Breast epithelium (tissue), 4 donors: Measurements from ENCODE around the gene ZNF444. TPM values are rescaled to one million over a fixed set of nuclear protein-coding genes. Genes with fewer than 3 reads are reported as not detected.
A peak's percentile ranks its signal among the peaks of the same experiment; 100 is the strongest.

Experiments used
- DNase-seq, 2 donors: peaks; one replicate each; pipeline ENCODE4 v3.0.0-alpha.2; 2019; ENCODE audit warnings: low spot score in 2 of 2
- H3K27ac ChIP-seq, 2 donors: fragments of 200-600 bp; sonication (generic) in 1 of 2; one replicate each; pipeline ENCODE4 v1.5.1; 2016 to 2019; ENCODE audit warnings: mild to moderate bottlenecking in 1 of 2
- H3K27me3 ChIP-seq, 2 donors: fragments of 200-600 bp; sonication (generic) in 1 of 2; one replicate each; pipeline versions ENCODE4 v1.5.1 to v1.6.0; 2017 to 2019; ENCODE audit warnings: control low read depth in 1 of 2, mild to moderate bottlenecking in 1 of 2
- H3K36me3 ChIP-seq: fragments of 200-600 bp; one replicate; pipeline ENCODE4 v1.5.1; 2019
- H3K4me1 ChIP-seq, 2 donors: fragments of 200-600 bp; sonication (generic); one replicate each; pipeline ENCODE4 v1.5.1; 2016 to 2019; ENCODE audit warnings: control low read depth in 1 of 2
- H3K4me3 ChIP-seq, 3 donors: fragments of 200-600 bp; sonication (generic); 1 replicate in 2 of 3; 2 replicates in 1 of 3; pipeline ENCODE4 v1.5.1; 2016 to 2019; ENCODE audit warnings: mild to moderate bottlenecking in 3 of 3, moderate library complexity in 2 of 3
- H3K9me3 ChIP-seq, 2 donors: fragments of 200-600 bp; sonication (generic) in 1 of 2; one replicate each; pipeline ENCODE4 v1.5.1; 2016 to 2019; ENCODE audit warnings: control low read depth in 1 of 2
- CTCF ChIP-seq, 3 donors: fragments of 450-650 bp; IDR thresholded peaks; one replicate each; pipeline ENCODE4 v1.5.1; 2016 to 2017; ENCODE audit warnings: antibody characterized with exemption in 3 of 3, mild to moderate bottlenecking in 3 of 3, moderate library complexity in 3 of 3
- POLR2A ChIP-seq: fragments of 450-650 bp; IDR thresholded peaks from one replicate; pipeline ENCODE4 v1.6.1; 2016; ENCODE audit warnings: antibody characterized with exemption, mild to moderate bottlenecking, moderate library complexity
- POLR2AphosphoS5 ChIP-seq, 3 donors: sonication (generic); formaldehyde crosslinking; IDR thresholded peaks; one replicate each; pipeline ENCODE4 v1.6.1; 2017; ENCODE audit warnings: antibody characterized with exemption in 3 of 3
- intact Hi-C: fragments of 100-400 bp; cut with DNase I; formaldehyde crosslinking; loops from one replicate; pipeline ENCODE4 v1.15.1; 2023; ENCODE audit warnings: low total_unique reads
- total RNA-seq, 3 donors: library from RNA; depleted of rRNA; stranded (reverse); fragments of >200 nt; gene quantifications; one replicate each; pipeline ENCODE4 v1.1.0, GENCODE V29; 2016

Gene ZNF444
- total RNA-seq, 3 donors from 2014 or later = 13.9 to 38.5 (median 33.1) TPM

GRCh38 chr19:56126983-56127780 lies 13.9 kb upstream of the ZNF444 start:
- Histone ChIP-seq H3K27me3 (no peaks in the 10 kb centered on the region), H3K4me1 (no peaks in the 10 kb centered on the region), H3K27ac (no peak overlapping the region), H3K4me3 (no peak overlapping the region), H3K36me3 (no peaks in the 10 kb centered on the region), H3K9me3 (no peaks in the 10 kb centered on the region)
- DNase-seq = no peak
- TF ChIP-seq POLR2A (no peak), POLR2AphosphoS5 (IDR thresholded peaks at IDR 0.05) (no peak), CTCF (IDR thresholded peaks at IDR 0.05) (no peak)
- intact Hi-C loops = no loop called here

- no peak overlapping the region for H3K27ac ChIP-seq
- no peaks in the 10 kb centered on the region for H3K9me3 ChIP-seq
- TF ChIP-seq POLR2AphosphoS5 (IDR thresholded peaks at IDR 0.05) (no peak), CTCF (IDR thresholded peaks at IDR 0.05) (no peak), POLR2A (no peak)
- DNase-seq = no peak
- H3K4me3 ChIP-seq = no peak overlapping the region
- intact Hi-C loops = no loop called here
- H3K27me3 ChIP-seq = no peaks in the 10 kb centered on the region
- no peaks in the 10 kb centered on the region for H3K36me3 ChIP-seq
- no peaks in the 10 kb centered on the region for H3K4me1 ChIP-seq
Measured at GRCh38 chr19:56130006-56130405, 11.1 kb upstream of the ZNF444 start.

GRCh38 chr19:56131651-56132050 lies 9.4 kb upstream of the ZNF444 start:
- Histone ChIP-seq H3K4me3 (no peak overlapping the region), H3K27ac (peak overlapping the region; percentile 52 to 67), H3K27me3 (no peaks in the 10 kb centered on the region), H3K9me3 (no peaks in the 10 kb centered on the region), H3K4me1 (no peaks in the 10 kb centered on the region), H3K36me3 (no peaks in the 10 kb centered on the region)
- intact Hi-C loops = no loop called here
- DNase-seq = no peak
- no peak for TF ChIP-seq POLR2A
- no peak for TF ChIP-seq CTCF (IDR thresholded peaks at IDR 0.05)
- TF ChIP-seq POLR2AphosphoS5 (IDR thresholded peaks at IDR 0.05) = no peak

GRCh38 chr19:56132316-56132822 lies 8.7 kb upstream of the ZNF444 start:
- intact Hi-C loops = no loop called here
- H3K27me3 ChIP-seq = no peaks in the 10 kb centered on the region
- no peaks in the 10 kb centered on the region for H3K4me1 ChIP-seq
- peak overlapping the region; percentile 67 to 77 for H3K27ac ChIP-seq
- no peaks in the 10 kb centered on the region for H3K9me3 ChIP-seq
- H3K36me3 ChIP-seq = no peaks in the 10 kb centered on the region
- H3K4me3 ChIP-seq = peak overlapping the region in 1 of 3 donors; percentile 25
- DNase-seq = no peak
- TF ChIP-seq CTCF (IDR thresholded peaks at IDR 0.05) = no peak
- no peak for TF ChIP-seq POLR2A
- TF ChIP-seq POLR2AphosphoS5 (IDR thresholded peaks at IDR 0.05) = no peak

GRCh38 chr19:56133858-56134653 lies 7.0 kb upstream of the ZNF444 start:
- no peaks in the 10 kb centered on the region for H3K36me3 ChIP-seq
- H3K27me3 ChIP-seq = no peaks in the 10 kb centered on the region
- intact Hi-C loops = no loop called here
- peak overlapping the region in 1 of 2 donors; percentile 36 for H3K27ac ChIP-seq
- no peaks in the 10 kb centered on the region for H3K9me3 ChIP-seq
- H3K4me3 ChIP-seq = no peak overlapping the region
- DNase-seq = no peak
- TF ChIP-seq POLR2A (no peak), POLR2AphosphoS5 (IDR thresholded peaks at IDR 0.05) (no peak), CTCF (IDR thresholded peaks at IDR 0.05) (no peak)
- H3K4me1 ChIP-seq = no peaks in the 10 kb centered on the region
